Fibroblast of pulmonary artery (primary cell): ENCODE data around the gene IFIT1.
"Not testable (repeated sequence)": the region's sequence is repeated elsewhere in the genome, so short reads cannot be mapped to it uniquely, and the experiment has no call there.

Experiments used
- DNase-seq: peaks from one replicate; pipeline ENCODE4 v3.0.0-alpha.2; 2010; ENCODE audit warnings: low read depth
- H3K4me3 ChIP-seq: replicated peaks from 2 replicates; pipeline ENCODE4 v1.5.1; 2011; ENCODE audit warnings: low read depth, mild to moderate bottlenecking, control low read depth, low read length, moderate library complexity
- TF ChIP-seq, protein P1 (sequence below): IDR thresholded peaks from 2 replicates; pipeline ENCODE4 v1.5.1; 2011; ENCODE audit warnings: mild to moderate bottlenecking, control low read depth, low read length, inconsistent platforms; ENCODE audit errors: missing control alignments

The IFIT1 gene

DNA sequence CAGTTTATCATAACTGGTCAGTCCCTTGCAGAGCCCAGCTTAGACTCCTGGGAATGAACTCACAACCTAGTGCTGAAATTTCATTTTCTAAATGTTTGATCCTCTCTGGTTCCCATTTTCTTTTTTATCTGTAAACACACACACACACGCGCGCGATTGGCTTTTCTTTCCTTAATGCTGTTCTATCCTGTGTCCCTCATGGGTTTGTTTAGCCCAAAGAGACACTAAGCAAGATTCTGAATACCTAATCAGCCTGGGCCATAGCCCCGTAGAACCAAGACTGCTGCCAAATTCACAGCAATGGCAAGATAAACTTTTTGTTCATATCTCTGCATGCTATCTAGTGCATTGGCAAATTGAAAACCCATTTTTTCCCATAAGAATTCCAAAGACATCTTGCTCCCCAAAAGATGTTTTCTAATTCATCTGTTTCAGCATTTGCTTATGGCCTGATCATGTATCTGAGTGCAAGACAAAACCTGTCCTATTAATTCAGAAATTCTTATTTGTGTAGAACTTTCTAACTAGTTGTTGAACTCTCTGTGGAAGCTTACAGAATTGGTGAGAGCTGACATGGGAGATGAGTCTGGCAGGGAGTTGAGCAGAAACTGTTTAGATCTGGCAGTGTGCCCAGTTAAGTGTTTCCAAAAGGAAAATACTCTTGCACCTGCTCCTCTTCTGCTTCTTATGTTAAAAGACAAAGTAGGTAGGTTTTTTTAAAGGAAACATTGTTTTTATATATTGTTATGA, 1.8 kb upstream of the IFIT1 start:
- TF ChIP-seq, protein P1, sequence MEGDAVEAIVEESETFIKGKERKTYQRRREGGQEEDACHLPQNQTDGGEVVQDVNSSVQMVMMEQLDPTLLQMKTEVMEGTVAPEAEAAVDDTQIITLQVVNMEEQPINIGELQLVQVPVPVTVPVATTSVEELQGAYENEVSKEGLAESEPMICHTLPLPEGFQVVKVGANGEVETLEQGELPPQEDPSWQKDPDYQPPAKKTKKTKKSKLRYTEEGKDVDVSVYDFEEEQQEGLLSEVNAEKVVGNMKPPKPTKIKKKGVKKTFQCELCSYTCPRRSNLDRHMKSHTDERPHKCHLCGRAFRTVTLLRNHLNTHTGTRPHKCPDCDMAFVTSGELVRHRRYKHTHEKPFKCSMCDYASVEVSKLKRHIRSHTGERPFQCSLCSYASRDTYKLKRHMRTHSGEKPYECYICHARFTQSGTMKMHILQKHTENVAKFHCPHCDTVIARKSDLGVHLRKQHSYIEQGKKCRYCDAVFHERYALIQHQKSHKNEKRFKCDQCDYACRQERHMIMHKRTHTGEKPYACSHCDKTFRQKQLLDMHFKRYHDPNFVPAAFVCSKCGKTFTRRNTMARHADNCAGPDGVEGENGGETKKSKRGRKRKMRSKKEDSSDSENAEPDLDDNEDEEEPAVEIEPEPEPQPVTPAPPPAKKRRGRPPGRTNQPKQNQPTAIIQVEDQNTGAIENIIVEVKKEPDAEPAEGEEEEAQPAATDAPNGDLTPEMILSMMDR = no peak
- H3K4me3 ChIP-seq = no peak overlapping the region
- no peak for DNase-seq

DNA sequence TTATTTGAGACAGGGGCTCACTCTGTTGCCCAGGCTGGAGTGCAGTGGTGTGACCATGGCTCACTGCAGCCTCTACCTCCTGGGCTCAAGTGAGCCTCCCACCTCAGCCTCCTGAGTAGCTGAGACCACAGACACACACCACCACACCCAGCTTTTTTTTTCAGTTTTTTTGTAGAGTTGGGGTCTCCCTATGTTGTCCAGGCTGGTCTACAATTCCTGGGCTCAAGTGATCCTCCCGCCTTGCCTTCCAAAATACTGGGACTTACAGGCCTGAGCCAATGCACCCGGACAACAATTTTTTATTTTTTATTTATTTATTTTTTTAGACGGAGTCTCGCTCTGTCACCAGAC, 1.2 kb upstream of the IFIT1 start:
- not testable (repeated sequence) for DNase-seq, H3K4me3 ChIP-seq

DNA sequence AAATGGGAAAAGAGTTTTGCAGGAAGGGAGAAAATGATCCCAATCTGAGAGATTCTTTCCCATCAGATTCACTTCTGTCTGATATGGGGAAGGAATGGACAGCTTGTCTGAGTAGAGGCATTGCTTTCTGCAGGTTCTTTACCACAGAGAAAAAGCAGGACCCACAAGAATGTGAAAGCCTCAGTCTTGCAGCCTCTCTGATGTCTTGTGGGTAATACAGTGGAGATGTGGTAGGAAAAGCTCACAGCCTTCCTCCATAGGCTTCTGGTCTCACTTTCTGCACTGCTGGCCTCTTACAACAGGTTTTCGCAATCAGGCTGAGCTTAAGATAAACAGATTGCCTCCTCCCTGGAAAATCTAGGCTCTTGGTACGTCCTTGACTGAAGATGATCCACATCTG, 551 bp downstream of the IFIT1 start:
- peak; percentile 82 for DNase-seq
- TF ChIP-seq, protein P1 = no peak
- H3K4me3 ChIP-seq = peak overlapping the region; percentile 76

- TF ChIP-seq, protein P1 = no peak
- no peak for DNase-seq
- H3K4me3 ChIP-seq = peak overlapping the region; percentile 76
These were observed 1.5 kb downstream of the IFIT1 start for GRCh38 chr10:89393898-89394297.

- TF ChIP-seq, protein P1 = no peak
- no peak overlapping the region for H3K4me3 ChIP-seq
- DNase-seq = no peak
These were observed 2.7 kb downstream of the IFIT1 start for GRCh38 chr10:89395141-89395540.

DNA sequence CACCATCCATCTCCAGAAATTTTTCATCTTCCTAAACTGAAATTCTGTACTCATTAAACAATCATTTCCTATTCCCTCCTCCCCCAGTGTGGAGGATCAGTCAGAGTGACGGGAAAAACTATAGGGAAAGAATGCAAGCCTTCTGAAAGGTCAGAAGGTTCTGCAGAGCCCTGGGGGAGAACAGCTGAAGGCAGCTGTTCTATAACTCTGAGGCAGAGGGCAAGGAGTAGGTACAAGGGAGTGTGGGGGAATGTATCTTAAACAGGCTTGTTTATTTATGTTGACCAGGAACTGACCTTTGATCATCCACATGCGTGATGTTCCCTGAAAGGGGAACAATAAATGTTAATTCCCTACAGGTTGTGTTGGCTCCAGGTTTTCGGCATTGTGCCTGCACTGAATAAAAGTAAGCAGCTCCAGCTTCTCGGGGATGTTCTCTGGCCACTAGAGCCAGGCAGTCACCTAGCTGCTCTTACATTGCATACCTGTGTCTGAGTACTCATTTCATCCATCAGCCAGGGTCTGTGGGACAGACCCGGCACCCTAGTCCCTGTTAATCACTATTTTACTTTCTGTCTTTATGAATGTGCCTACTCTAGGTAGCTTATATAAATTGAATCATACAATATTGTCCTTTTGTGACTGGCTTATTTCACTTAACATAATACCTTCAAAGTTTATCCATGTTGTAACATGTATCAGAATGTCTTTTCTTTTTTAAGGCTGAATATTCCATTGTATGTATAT, 5.8 kb downstream of the IFIT1 start:
- H3K4me3 ChIP-seq = no peak overlapping the region
- DNase-seq = peak; percentile 84
- TF ChIP-seq, protein P1 = no peak

DNA sequence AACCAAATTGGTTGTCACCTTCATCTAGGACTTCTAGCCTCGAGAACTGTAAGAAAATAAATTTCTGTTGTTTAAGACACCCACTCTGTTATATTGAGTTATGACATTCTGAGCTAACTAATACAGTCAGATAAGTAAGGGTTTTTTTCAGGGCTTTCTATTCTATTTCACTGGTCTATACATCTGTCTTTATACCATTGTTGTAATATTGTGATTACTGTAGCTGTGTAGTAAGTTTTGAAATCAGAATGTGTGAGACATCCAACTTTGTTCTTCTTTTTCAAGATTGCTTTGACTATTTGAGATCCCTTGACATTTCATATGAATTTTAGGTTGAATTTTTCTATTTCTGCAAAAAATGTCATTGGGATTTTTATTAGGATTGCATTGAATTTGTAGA, 7.5 kb downstream of the IFIT1 start:
- no peak for DNase-seq
- H3K4me3 ChIP-seq = no peak overlapping the region
- TF ChIP-seq, protein P1 = no peak
